HG03159 (cell line): ENCODE data around the gene DPP3.

Experiments used
- ATAC-seq: cut with Tn5 transposase; IDR thresholded peaks from one replicate; pipeline ENCODE4 v1.9.1; 2021; ENCODE audit warnings: mild to moderate bottlenecking, moderate library complexity; ENCODE audit not compliant: unreplicated experiment

Gene DPP3

GRCh38 chr11:66550887-66551286, 70.7 kb downstream of the DPP3 start:
- no peak for ATAC-seq

GRCh38 chr11:66554602-66555001, 74.4 kb downstream of the DPP3 start:
- ATAC-seq: no peak

GRCh38 chr11:66555416-66555815, 75.2 kb downstream of the DPP3 start:
- no peak for ATAC-seq

- ATAC-seq: no peak
These were observed 75.9 kb downstream of the DPP3 start for GRCh38 chr11:66556086-66556485.

GRCh38 chr11:66557733-66558326, 77.6 kb downstream of the DPP3 start:
- ATAC-seq: no peak
